Endothelial cell of umbilical vein (primary cell): ENCODE data around the gene RASAL2. TPM values are rescaled to one million over a fixed set of nuclear protein-coding genes. Genes with fewer than 3 reads are reported as not detected.

Source experiments
- BruUV-seq: library from RNA; stranded (reverse); fragments of 400-500 nt; replicated peaks from 2 replicates; lab custom pipeline; 2021; lab: Mats Ljungman, UMichigan
- CTCF ChIA-PET: fragments of 300-600, 350-600 bp; sonication (Branson Sonifier 250); formaldehyde crosslinking; loops from one replicate; lab custom pipeline; 2021; ENCODE audit warnings: antibody characterized with exemption, inconsistent platforms; lab: Charles Lee
- POLR2A ChIA-PET: fragments of 300-600, 350-600 bp; sonication (Branson Sonifier 250); formaldehyde crosslinking; loops from one replicate; lab custom pipeline; 2021; ENCODE audit warnings: antibody characterized with exemption, inconsistent platforms; lab: Charles Lee
- DNase-seq: peaks from one replicate; pipeline ENCODE4 v3.0.0-alpha.2; 2011; ENCODE audit warnings: low read depth, low spot score
- FAIRE-seq: peaks from 2 replicates; lab custom pipeline; 2011; peaks lifted over from hg19 to GRCh38; lab: Jason Lieb, UNC
- H2AFZ ChIP-seq: 2 replicates; pipeline ENCODE4 v1.6.0; 2012; ENCODE audit warnings: low read depth, low read length, control low read depth, inconsistent platforms
- H3K27ac ChIP-seq: 2 replicates; pipeline ENCODE4 v1.5.1; 2011; ENCODE audit warnings: low read depth, mild to moderate bottlenecking, control low read depth, low read length, moderate library complexity; ENCODE audit not compliant: insufficient read depth
- H3K27me3 ChIP-seq, 2 experiments: 2 replicates each; pipeline versions ENCODE4 v1.6.0 to v1.6.1; 2011; ENCODE audit warnings: low read length in 2 of 2, mixed read lengths in 1 of 2; ENCODE audit not compliant: control insufficient read depth in 2 of 2, insufficient read depth in 2 of 2
- H3K36me3 ChIP-seq, 2 experiments: 2 replicates in 1 of 2; 3 replicates in 1 of 2; pipeline ENCODE4 v1.5.1; 2011; ENCODE audit warnings: low read length in 2 of 2, mild to moderate bottlenecking in 1 of 2, moderate library complexity in 1 of 2; ENCODE audit not compliant: control insufficient read depth in 2 of 2, insufficient read depth in 2 of 2; ENCODE audit errors: extremely low read depth in 1 of 2
- H3K4me1 ChIP-seq: 3 replicates; pipeline ENCODE4 v1.5.1; 2011; ENCODE audit warnings: mild to moderate bottlenecking, low read length; ENCODE audit not compliant: control insufficient read depth, insufficient read depth; ENCODE audit errors: extremely low read depth
- H3K4me2 ChIP-seq: 2 replicates; pipeline ENCODE4 v1.6.1; 2011; ENCODE audit warnings: low read length, control low read depth, mixed read lengths; ENCODE audit not compliant: insufficient read depth
- H3K4me3 ChIP-seq, 3 experiments: fragments of 200-600 bp in 1 of 3; sonication (generic), shearing (Covaris generic) in 1 of 3; replicated peaks in 1 of 3; 2 replicates each; pipeline ENCODE4 v1.5.1; 2011 to 2016; ENCODE audit warnings: control low read depth in 3 of 3, low read length in 3 of 3, mild to moderate bottlenecking in 2 of 3, inconsistent platforms in 1 of 3, low read depth in 1 of 3, moderate library complexity in 1 of 3; ENCODE audit not compliant: insufficient read depth in 1 of 3
- H3K79me2 ChIP-seq: 2 replicates; pipeline ENCODE4 v1.6.0; 2012; ENCODE audit warnings: low read length, inconsistent platforms; ENCODE audit not compliant: control insufficient read depth, insufficient read depth
- H3K9ac ChIP-seq: replicated peaks from 2 replicates; pipeline ENCODE3; 2011; ENCODE audit warnings: low read length, control low read depth; ENCODE audit not compliant: insufficient read depth; ENCODE audit errors: extremely low read depth
- H3K9me1 ChIP-seq: replicated peaks from 3 replicates; pipeline ENCODE4 v1.6.0; 2011; ENCODE audit warnings: mild to moderate bottlenecking, low read length; ENCODE audit not compliant: control insufficient read depth, insufficient read depth; ENCODE audit errors: extremely low read depth
- H3K9me3 ChIP-seq: replicated peaks from 2 replicates; pipeline ENCODE4 v1.5.1; 2012; ENCODE audit warnings: low read length, inconsistent platforms; ENCODE audit not compliant: control insufficient read depth, insufficient read depth
- H4K20me1 ChIP-seq: replicated peaks from 2 replicates; pipeline ENCODE3; 2011; ENCODE audit warnings: mild to moderate bottlenecking, low read length; ENCODE audit not compliant: control insufficient read depth, insufficient read depth; ENCODE audit errors: extremely low read depth
- CTCF ChIP-seq, 2 donors: IDR thresholded peaks; 1 replicate in 1 of 2; 2 replicates in 1 of 2; pipeline ENCODE4 v1.5.1; 2011; ENCODE audit warnings: low read length in 2 of 2, mild to moderate bottlenecking in 2 of 2, moderate library complexity in 2 of 2, control low read depth in 1 of 2, inconsistent platforms in 1 of 2, low read depth in 1 of 2; ENCODE audit not compliant: insufficient read depth in 1 of 2; ENCODE audit errors: extremely low read depth in 1 of 2
- EZH2 ChIP-seq: IDR thresholded peaks from 2 replicates; pipeline ENCODE4 v1.6.1; 2012; ENCODE audit warnings: borderline replicate concordance, low read depth, mild to moderate bottlenecking, moderate library complexity, low read length, inconsistent platforms; ENCODE audit not compliant: severe bottlenecking
- FOS ChIP-seq: IDR thresholded peaks from 2 replicates; pipeline ENCODE4 v1.6.1; 2011; ENCODE audit warnings: mild to moderate bottlenecking, low read length, moderate library complexity, borderline replicate concordance; ENCODE audit not compliant: insufficient read depth
- GATA2 ChIP-seq: IDR thresholded peaks from 2 replicates; pipeline ENCODE4 v1.7.0; 2011; ENCODE audit warnings: low read depth, mild to moderate bottlenecking, moderate library complexity, mixed read lengths, low read length; ENCODE audit not compliant: insufficient read length, insufficient read depth
- POLR2A ChIP-seq: IDR thresholded peaks from 2 replicates; pipeline ENCODE4 v1.6.1; 2012; ENCODE audit warnings: low read depth, mild to moderate bottlenecking, control low read depth, low read length
- POLR2AphosphoS5 ChIP-seq: IDR thresholded peaks from 2 replicates; pipeline ENCODE4 v1.6.1; 2012; ENCODE audit warnings: low read depth, mild to moderate bottlenecking, control low read depth, low read length, moderate library complexity; ENCODE audit not compliant: insufficient read depth
- dilution Hi-C: fragments of 300-500 bp; cut with MboI; formaldehyde crosslinking; loops from one replicate; pipeline ENCODE4 v1.15.0; 2019; ENCODE audit warnings: low sequenced_read_pairs; ENCODE audit not compliant: extremely low pct_ligation_motif_present
- intact Hi-C: fragments of 100-400 bp; cut with micrococcal nuclease; formaldehyde crosslinking; loops from one replicate; pipeline ENCODE4 v1.10.0; 2022
- polyA plus RNA-seq, 4 experiments: library from polyadenylated mRNA; depleted of rRNA in 3 of 4; stranded (reverse) in 3 of 4; unstranded in 1 of 4; fragments of >200 nt; gene quantifications; 2 replicates each; pipeline versions ENCODE4 v1.2.1 to v1.2.3, GENCODE V29; 2011 to 2012; ENCODE audit warnings: missing spikeins in 1 of 4
- total RNA-seq: library from RNA; stranded (reverse); gene quantifications from 2 replicates; pipeline ENCODE4 v1.2.3, GENCODE V29; 2021

The RASAL2 gene
- total and polyA plus RNA-seq, 2 donors (not counting 3 experiments of a cell fraction or from before 2014, with no cell fraction given): 12.5 to 15.5 TPM

GRCh38 chr1:178528228-178528952 is 434.5 kb downstream of the RASAL2 start:
- FAIRE-seq (no peak), DNase-seq (no peak)
- H3K4me2 ChIP-seq: no peak overlapping the region
- H2AFZ ChIP-seq: no peak overlapping the region
- no peaks in the 10 kb centered on the region for H4K20me1 ChIP-seq
- H3K4me3 ChIP-seq: no peak overlapping the region
- H3K79me2 ChIP-seq: no peaks in the 10 kb centered on the region
- ChIA-PET CTCF (interaction anchor here (0.6 to 7.4 kb wide), 7 partner anchors 14 to 474 kb away, joined by 3 to 88 read pairs (median 4); no protein-coding TSS in a partner anchor), POLR2A (no interaction called here)
- H3K9ac ChIP-seq: no peak overlapping the region
- no peaks in the 10 kb centered on the region for H3K27me3 ChIP-seq
- no peak for TF ChIP-seq POLR2AphosphoS5
- no peak for TF ChIP-seq FOS
- TF ChIP-seq GATA2: no peak
- TF ChIP-seq EZH2: no peak
- TF ChIP-seq POLR2A: no peak
- TF ChIP-seq CTCF (IDR thresholded peaks at IDR 0.05; ENCODE audit: extremely low read depth in 1 of 2, insufficient read depth in 1 of 2, low read depth in 1 of 2, low read length in 2 of 2): no peak
- no peaks in the 10 kb centered on the region for H3K4me1 ChIP-seq
- no peaks in the 10 kb centered on the region for H3K36me3 ChIP-seq
- no peaks in the 10 kb centered on the region for H3K9me3 ChIP-seq
- BruUV-seq: no TSS peak
- intact Hi-C loops: no loop called here
- no peak overlapping the region for H3K27ac ChIP-seq
- no peaks in the 10 kb centered on the region for H3K9me1 ChIP-seq
- dilution Hi-C loops: no loop called here
